ENCODE results near the gene CALML6. TPM values are rescaled to one million over a fixed set of nuclear protein-coding genes. Genes with fewer than 3 reads are reported as not detected.

The CALML6 gene
- total RNA-seq, 2 donors from 2014 or later: not detected

DNA sequence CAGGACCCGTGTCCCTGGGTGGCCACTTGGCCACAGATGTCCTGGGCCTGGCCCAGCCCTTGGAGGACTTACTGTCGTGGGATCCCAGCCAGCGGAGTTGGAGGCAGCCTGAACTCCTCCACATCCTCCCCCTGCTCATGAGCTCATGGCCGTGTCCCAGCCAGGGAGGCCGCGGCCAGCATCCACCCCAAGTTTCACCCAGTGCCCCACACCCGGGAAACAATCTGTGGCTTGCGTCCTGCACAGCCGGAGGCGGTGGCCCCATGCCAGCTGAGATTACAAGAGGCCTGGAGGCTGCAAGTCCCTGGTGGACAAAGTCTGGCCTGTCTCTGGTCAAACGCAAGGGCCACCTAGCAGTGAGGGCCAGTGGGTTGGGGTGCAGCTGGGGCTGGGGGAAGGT, 31.5 kb downstream of the CALML6 start:
- Histone ChIP-seq H3K27ac (no peak overlapping the region), H3K4me3 (no peak overlapping the region), H3K27me3 (replicated peaks; ENCODE audit: insufficient read depth) (no peaks in the 10 kb centered on the region), H3K9me3 (no peaks in the 10 kb centered on the region), H3K36me3 (no peaks in the 10 kb centered on the region), H3K4me1 (ENCODE audit: control insufficient read depth in 1 of 2, low read depth in 2 of 2) (peaks cover 0 to 7% of the 10 kb centered on the region in 2 donors)
- ATAC-seq (ENCODE audit: insufficient number of reproducible peaks, low FRiP score, low read depth) (no peak), DNase-seq (ENCODE audit: low spot score) (no peak)
- TF ChIP-seq, protein P1, sequence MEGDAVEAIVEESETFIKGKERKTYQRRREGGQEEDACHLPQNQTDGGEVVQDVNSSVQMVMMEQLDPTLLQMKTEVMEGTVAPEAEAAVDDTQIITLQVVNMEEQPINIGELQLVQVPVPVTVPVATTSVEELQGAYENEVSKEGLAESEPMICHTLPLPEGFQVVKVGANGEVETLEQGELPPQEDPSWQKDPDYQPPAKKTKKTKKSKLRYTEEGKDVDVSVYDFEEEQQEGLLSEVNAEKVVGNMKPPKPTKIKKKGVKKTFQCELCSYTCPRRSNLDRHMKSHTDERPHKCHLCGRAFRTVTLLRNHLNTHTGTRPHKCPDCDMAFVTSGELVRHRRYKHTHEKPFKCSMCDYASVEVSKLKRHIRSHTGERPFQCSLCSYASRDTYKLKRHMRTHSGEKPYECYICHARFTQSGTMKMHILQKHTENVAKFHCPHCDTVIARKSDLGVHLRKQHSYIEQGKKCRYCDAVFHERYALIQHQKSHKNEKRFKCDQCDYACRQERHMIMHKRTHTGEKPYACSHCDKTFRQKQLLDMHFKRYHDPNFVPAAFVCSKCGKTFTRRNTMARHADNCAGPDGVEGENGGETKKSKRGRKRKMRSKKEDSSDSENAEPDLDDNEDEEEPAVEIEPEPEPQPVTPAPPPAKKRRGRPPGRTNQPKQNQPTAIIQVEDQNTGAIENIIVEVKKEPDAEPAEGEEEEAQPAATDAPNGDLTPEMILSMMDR (IDR thresholded peaks at IDR 0.05): no peak

DNA sequence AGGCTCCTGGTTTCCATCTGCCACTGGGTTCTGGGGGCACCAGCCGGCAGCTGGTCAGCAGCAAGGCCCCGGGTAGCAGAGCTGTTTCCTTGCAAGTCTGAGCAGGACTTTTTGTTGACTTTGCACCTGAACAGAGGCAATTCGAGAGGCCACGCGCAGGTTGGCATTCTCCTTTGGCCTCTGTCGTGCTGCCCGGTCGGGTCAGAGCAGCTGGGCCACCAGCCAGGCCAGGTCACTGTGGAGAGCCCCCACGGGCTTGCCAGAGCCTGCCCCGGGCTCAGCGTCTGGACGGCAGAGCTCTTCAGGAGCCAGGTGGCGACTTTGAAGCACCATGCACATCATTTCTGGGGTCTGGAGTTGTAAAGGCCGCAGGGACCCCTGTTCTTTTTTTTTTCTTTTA, 32.4 kb downstream of the CALML6 start:
- TF ChIP-seq, protein P1 (IDR thresholded peaks at IDR 0.05): no peak
- Histone ChIP-seq H3K27ac (no peak overlapping the region), H3K4me1 (ENCODE audit: control insufficient read depth in 1 of 2, low read depth in 2 of 2) (peaks cover 0 to 7% of the 10 kb centered on the region in 2 donors), H3K36me3 (no peaks in the 10 kb centered on the region), H3K4me3 (no peak overlapping the region), H3K27me3 (replicated peaks; ENCODE audit: insufficient read depth) (no peaks in the 10 kb centered on the region), H3K9me3 (no peaks in the 10 kb centered on the region)
- DNase-seq (ENCODE audit: low spot score) (no peak), ATAC-seq (ENCODE audit: insufficient number of reproducible peaks, low FRiP score, low read depth) (no peak)

GRCh38 chr1:1948783-1949182, 33.7 kb downstream of the CALML6 start:
- H3K27me3 ChIP-seq (replicated peaks; ENCODE audit: insufficient read depth): no peaks in the 10 kb centered on the region
- H3K27ac ChIP-seq: no peak overlapping the region
- DNase-seq (ENCODE audit: low spot score) (no peak), ATAC-seq (ENCODE audit: insufficient number of reproducible peaks, low FRiP score, low read depth) (no peak)
- H3K9me3 ChIP-seq: no peaks in the 10 kb centered on the region
- no peaks in the 10 kb centered on the region for H3K36me3 ChIP-seq
- H3K4me1 ChIP-seq (ENCODE audit: control insufficient read depth in 1 of 2, low read depth in 2 of 2): peaks cover 0 to 6% of the 10 kb centered on the region in 2 donors
- TF ChIP-seq, protein P1 (IDR thresholded peaks at IDR 0.05): no peak
- no peak overlapping the region for H3K4me3 ChIP-seq

- TF ChIP-seq, protein P1 (IDR thresholded peaks at IDR 0.05): no peak
- no peak for ATAC-seq (ENCODE audit: insufficient number of reproducible peaks, low FRiP score, low read depth)
Observed at GRCh38 chr1:1950940-1951339, 35.9 kb downstream of the CALML6 start.

GRCh38 chr1:1954015-1954414, 39.0 kb downstream of the CALML6 start:
- Histone ChIP-seq H3K4me1 (ENCODE audit: control insufficient read depth in 1 of 2, low read depth in 2 of 2) (no peaks in the 10 kb centered on the region), H3K36me3 (no peaks in the 10 kb centered on the region), H3K4me3 (no peak overlapping the region), H3K27me3 (replicated peaks; ENCODE audit: insufficient read depth) (no peaks in the 10 kb centered on the region), H3K27ac (no peak overlapping the region), H3K9me3 (no peaks in the 10 kb centered on the region)
- TF ChIP-seq, protein P1 (IDR thresholded peaks at IDR 0.05): no peak
- ATAC-seq (ENCODE audit: insufficient number of reproducible peaks, low FRiP score, low read depth) (no peak), DNase-seq (ENCODE audit: low spot score) (no peak)

More at GRCh38 chr1:1950940-1951339, 35.9 kb downstream of the CALML6 start:
- H3K36me3 ChIP-seq: no peaks in the 10 kb centered on the region
- H3K27me3 ChIP-seq (replicated peaks; ENCODE audit: insufficient read depth): no peaks in the 10 kb centered on the region
- no peaks in the 10 kb centered on the region for H3K4me1 ChIP-seq (ENCODE audit: control insufficient read depth in 1 of 2, low read depth in 2 of 2)
- no peaks in the 10 kb centered on the region for H3K9me3 ChIP-seq
- H3K4me3 ChIP-seq: no peak overlapping the region
- no peak for DNase-seq (ENCODE audit: low spot score)
- H3K27ac ChIP-seq: no peak overlapping the region

Data from thoracic aorta (tissue), 2 donors.